LNCAP (cell line): ENCODE data around the gene TSG101.

Experiments used
- CTCF ChIP-seq: fragments of 450-650 bp; IDR thresholded peaks from 2 replicates; pipeline ENCODE4 v1.5.1; 2017; ENCODE audit warnings: mild to moderate bottlenecking

The TSG101 gene

GRCh38 chr11:18457450-18457849 is 69.3 kb downstream of the TSG101 start:
- no peak for TF ChIP-seq CTCF

- no peak for TF ChIP-seq CTCF
These were observed 70.9 kb downstream of the TSG101 start, which contains the start of gene LDHAL6A for GRCh38 chr11:18455686-18456372. TSS of gene LDHAL6A (plus strand) at chr11:18455856. CDS start at chr11:18456681, 825 bp downstream.

- no peak for TF ChIP-seq CTCF
These were observed 73.8 kb downstream of the TSG101 start for GRCh38 chr11:18452927-18453326.

DNA sequence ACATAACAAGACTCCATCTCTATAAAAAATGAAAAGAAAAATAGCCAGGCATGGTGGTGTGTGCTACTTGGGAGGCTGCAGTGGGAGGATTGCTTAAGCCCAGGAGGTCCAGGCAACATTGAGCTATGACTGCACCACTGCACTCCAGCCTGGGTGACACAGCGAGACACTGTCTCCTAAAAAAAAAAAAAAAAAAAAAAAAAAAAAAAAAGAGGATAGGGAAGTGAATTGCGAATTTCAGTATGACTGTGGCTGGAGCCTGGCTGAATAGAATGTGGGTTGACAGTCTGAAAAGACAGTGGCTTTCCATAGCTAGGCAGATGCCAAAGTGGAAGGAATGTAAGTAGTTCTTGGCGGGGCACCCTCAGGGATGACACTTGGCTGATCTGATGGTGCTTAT is 77.5 kb downstream of the TSG101 start:
- no peak for TF ChIP-seq CTCF

GRCh38 chr11:18438691-18439090 is 88.1 kb downstream of the TSG101 start:
- no peak for TF ChIP-seq CTCF
